ENCODE measurements around the gene SSH2.

Gene SSH2

GRCh38 chr17:29717817-29718216 lies 212.2 kb downstream of the SSH2 start:
- H3K4me3 ChIP-seq (ENCODE audit: low read depth, low read length) = no peak overlapping the region
- DNase-seq (ENCODE audit: low read depth) = no peak
- no peak for TF ChIP-seq CTCF (conservative IDR thresholded peaks at IDR 0.05; ENCODE audit: low read depth, low read length)

- no peak for TF ChIP-seq CTCF (conservative IDR thresholded peaks at IDR 0.05; ENCODE audit: low read depth, low read length)
- no peak overlapping the region for H3K4me3 ChIP-seq (ENCODE audit: low read depth, low read length)
- no peak for DNase-seq (ENCODE audit: low read depth)
These were observed 213.5 kb downstream of the SSH2 start for GRCh38 chr17:29716566-29716965.

- no peak for DNase-seq (ENCODE audit: low read depth)
- no peak for TF ChIP-seq CTCF (conservative IDR thresholded peaks at IDR 0.05; ENCODE audit: low read depth, low read length)
- no peak overlapping the region for H3K4me3 ChIP-seq (ENCODE audit: low read depth, low read length)
These were observed 214.3 kb downstream of the SSH2 start for GRCh38 chr17:29715680-29716079.

- DNase-seq (ENCODE audit: low read depth) = no peak
- H3K4me3 ChIP-seq (ENCODE audit: low read depth, low read length) = no peak overlapping the region
- TF ChIP-seq CTCF (conservative IDR thresholded peaks at IDR 0.05; ENCODE audit: low read depth, low read length) = no peak
These were observed 215.9 kb downstream of the SSH2 start for GRCh38 chr17:29714146-29714545.

- no peak for DNase-seq (ENCODE audit: low read depth)
- H3K4me3 ChIP-seq (ENCODE audit: low read depth, low read length) = no peak overlapping the region
- TF ChIP-seq CTCF (conservative IDR thresholded peaks at IDR 0.05; ENCODE audit: low read depth, low read length) = no peak
These were observed 216.4 kb downstream of the SSH2 start for GRCh38 chr17:29713626-29714025.

- no peak for TF ChIP-seq CTCF (conservative IDR thresholded peaks at IDR 0.05; ENCODE audit: low read depth, low read length)
- H3K4me3 ChIP-seq (ENCODE audit: low read depth, low read length) = no peak overlapping the region
- no peak for DNase-seq (ENCODE audit: low read depth)
These were observed 218.2 kb downstream of the SSH2 start for GRCh38 chr17:29711588-29712385.

- no peak for TF ChIP-seq CTCF (conservative IDR thresholded peaks at IDR 0.05; ENCODE audit: low read depth, low read length)
- no peak overlapping the region for H3K4me3 ChIP-seq (ENCODE audit: low read depth, low read length)
- DNase-seq (ENCODE audit: low read depth) = peak; percentile 58
These were observed 219.1 kb downstream of the SSH2 start for GRCh38 chr17:29710891-29711418.

Data from choroid plexus epithelial cell (primary cell).